Ovary (tissue), 9 donors: ENCODE measurements around the gene DIPK1B. TPM values are rescaled to one million over a fixed set of nuclear protein-coding genes. Genes with fewer than 3 reads are reported as not detected.
A peak's percentile ranks its signal among the peaks of the same experiment; 100 is the strongest.

Experiments
- DNase-seq, 5 donors: peaks; one replicate each; pipeline ENCODE4 v3.0.0-alpha.2; 2019 to 2020
- H3K27ac ChIP-seq, 2 donors: fragments of 200-600 bp; one replicate each; pipeline versions ENCODE4 v1.5.1 to v1.8.0; 2019 to 2022
- H3K27me3 ChIP-seq: fragments of 200-600 bp; one replicate; pipeline ENCODE4 v1.8.0; 2022
- H3K36me3 ChIP-seq: fragments of 200-600 bp; sonication (generic); one replicate; pipeline ENCODE4 v1.5.1; 2019
- H3K4me1 ChIP-seq: one replicate; pipeline ENCODE4 v1.8.1; 2013; ENCODE audit warnings: mild to moderate bottlenecking, moderate library complexity; ENCODE audit not compliant: insufficient read depth
- H3K4me3 ChIP-seq: fragments of 200-600 bp; sonication (generic); one replicate; pipeline ENCODE4 v1.5.1; 2017
- H3K9me3 ChIP-seq, 2 donors: fragments of 200-600 bp in 1 of 2; sonication (generic) in 1 of 2; one replicate each; pipeline versions ENCODE4 v1.5.1 to v1.8.1; 2013 to 2019; ENCODE audit warnings: mild to moderate bottlenecking in 1 of 2, moderate library complexity in 1 of 2
- CTCF ChIP-seq, 3 donors: fragments of 450-650 bp in 2 of 3; fragments of 200-600 bp in 1 of 3; IDR thresholded peaks; one replicate each; pipeline versions ENCODE4 v1.5.1 to v1.8.0; 2016 to 2022; ENCODE audit warnings: antibody characterized with exemption in 3 of 3, mild to moderate bottlenecking in 1 of 3
- EP300 ChIP-seq: sonication (generic); formaldehyde crosslinking; IDR thresholded peaks from one replicate; pipeline ENCODE4 v1.6.1; 2017; ENCODE audit warnings: antibody characterized with exemption
- POLR2A ChIP-seq: fragments of 450-650 bp; IDR thresholded peaks from one replicate; pipeline ENCODE4 v1.6.1; 2017; ENCODE audit warnings: antibody characterized with exemption, mild to moderate bottlenecking, moderate library complexity
- WGBS, 3 donors: extraction: QIAGEN DNeasy Blood & Tissue Kit in 1 of 3; methylation state at CpG; one replicate each; pipeline versions ENCODE4 v1.1.5 to v1.1.7; 2013 to 2017; 5-methylcytosine and 5-hydroxymethylcytosine counted together
- intact Hi-C, 4 donors: fragments of 100-400 bp; cut with DNase I; formaldehyde crosslinking; loops; one replicate each; pipeline versions ENCODE4 v1.11.0 to v1.15.1; 2022 to 2023
- polyA plus RNA-seq, 2 donors: library from polyadenylated mRNA; stranded (reverse); fragments of 200-250 nt in 1 of 2; fragments of 350-450 nt in 1 of 2; fragmentation: Illumina TruSeq in 1 of 2; extraction: RNeasy Lipid Tissue Mini Kit (QIAGEN cat#74804) in 1 of 2; gene quantifications; one replicate each; pipeline ENCODE4 v1.2.3, GENCODE V29; 2013 to 2014
- total RNA-seq, 7 donors: library from RNA; depleted of rRNA in 2 of 7; stranded (reverse); fragments of >200 nt in 2 of 7; fragmentation: NEBNext Ultra II Directional in 3 of 7; extraction: Animal tissue kit (Norgen Biotek cat#: 25700) in 3 of 7; gene quantifications; one replicate each; pipeline versions ENCODE4 v1.1.0 to v1.2.4, GENCODE V29; 2016 to 2023
- donor health status: DM: no; HTN: no; CAD: no; lungs with moderate emphysema.
- donor health status: DM: no; HTN: no; CAD: no.
- donor health status: Bipolar disorder and iron deficiency.
- donor health status: DM: yes; HTN: yes; CAD: no.
- donor health status: DM: no; HTN: no; CAD: no.
- donor health status: DM: yes; HTN: yes; CAD: no.

DIPK1B gene
- total and polyA plus RNA-seq, 9 donors: 2.9 to 23.4 (median 13.1) TPM

GRCh38 chr9:136685790-136686533 lies 26.4 kb upstream of the DIPK1B start:
- no peaks in the 10 kb centered on the region for H3K36me3 ChIP-seq
- intact Hi-C loops: no loop called here
- H3K27me3 ChIP-seq: no peaks in the 10 kb centered on the region
- no peak overlapping the region for H3K27ac ChIP-seq
- H3K4me1 ChIP-seq: no peaks in the 10 kb centered on the region
- WGBS, 3 donors: 21 to 48% (median 44%) methylated on average over 11 to 19 of the region's 19 CpGs
- no peaks in the 10 kb centered on the region for H3K9me3 ChIP-seq
- DNase-seq: peak in 2 of 5 donors; percentile 57 to 58
- peak overlapping the region; percentile 57 for H3K4me3 ChIP-seq
- TF ChIP-seq EP300 (no peak), CTCF (IDR thresholded peaks at IDR 0.05) (no peak), POLR2A (no peak)

GRCh38 chr9:136686534-136686793 lies 25.9 kb upstream of the DIPK1B start:
- intact Hi-C loops: no loop called here
- no peaks in the 10 kb centered on the region for H3K36me3 ChIP-seq
- H3K27ac ChIP-seq: no peak overlapping the region
- DNase-seq: no peak
- no peaks in the 10 kb centered on the region for H3K4me1 ChIP-seq
- no peaks in the 10 kb centered on the region for H3K27me3 ChIP-seq
- no peaks in the 10 kb centered on the region for H3K9me3 ChIP-seq
- peak overlapping the region; percentile 57 for H3K4me3 ChIP-seq
- TF ChIP-seq CTCF (IDR thresholded peaks at IDR 0.05): no peak
- no peak for TF ChIP-seq EP300
- TF ChIP-seq POLR2A: no peak
- WGBS, 3 donors: 1 to 5% (median 3%) methylated on average over 10 to 20 of the region's 20 CpGs

GRCh38 chr9:136686794-136687711 lies 25.3 kb upstream of the DIPK1B start, which contains the start of gene AGPAT2:
Gene AGPAT2, minus strand, starts transcription at chr9:136687457. Its CDS starts 100 bp downstream, at chr9:136687357.
- DNase-seq: peak; percentile 64 to 81 (median 69)
- H3K27me3 ChIP-seq: no peaks in the 10 kb centered on the region
- 0 to 1% (median 1%) methylated on average over 16 to 105 of the region's 106 CpGs for WGBS, 3 donors

More at GRCh38 chr9:136686794-136687711, 25.3 kb upstream of the DIPK1B start, which contains the start of gene AGPAT2:
- intact Hi-C loops: no loop called here
- Histone ChIP-seq H3K9me3 (no peaks in the 10 kb centered on the region), H3K36me3 (no peaks in the 10 kb centered on the region), H3K4me1 (no peaks in the 10 kb centered on the region), H3K27ac (peak within 1 kb of the TSS in 1 of 2 donors; percentile 22), H3K4me3 (peak within 1 kb of the TSS; percentile 57)
- TF ChIP-seq EP300 (no peak), POLR2A (peak; percentile 21), CTCF (IDR thresholded peaks at IDR 0.05) (no peak)
